RWPE2 (cell line): Measurements from ENCODE around the gene SH3TC2.

ENCODE experiments used
- ATAC-seq: fragments of 200-7000 bp; cut with Tn5 transposase; 3 replicates; pipeline ENCODE4 v1.9.1; 2021; ENCODE audit warnings: low read depth
- DNase-seq: peaks from one replicate; pipeline ENCODE4 v3.0.0-alpha.2; 2020; ENCODE audit warnings: low spot score
- H3K27ac ChIP-seq: fragments of 450-650 bp; 2 replicates; pipeline ENCODE4 v1.5.1; 2017; ENCODE audit warnings: mild to moderate bottlenecking; ENCODE audit not compliant: poor library complexity, severe bottlenecking
- H3K27me3 ChIP-seq: fragments of 250-450 bp; sonication (Bioruptor Pico); 2 replicates; pipeline ENCODE4 v1.5.1; 2021; ENCODE audit warnings: mild to moderate bottlenecking, moderate library complexity; ENCODE audit not compliant: insufficient read depth, poor library complexity, severe bottlenecking
- H3K36me3 ChIP-seq: fragments of 250-450 bp; sonication (Bioruptor Pico); 2 replicates; pipeline ENCODE4 v1.5.1; 2020; ENCODE audit warnings: low read depth, mild to moderate bottlenecking, moderate library complexity
- H3K4me1 ChIP-seq: fragments of 250-450 bp; sonication (Bioruptor Pico); 2 replicates; pipeline ENCODE4 v1.5.1; 2021; ENCODE audit warnings: mild to moderate bottlenecking, moderate library complexity; ENCODE audit not compliant: insufficient read depth, poor library complexity, severe bottlenecking
- H3K4me3 ChIP-seq: fragments of 250-450 bp; sonication (Bioruptor Pico); 2 replicates; pipeline ENCODE4 v1.5.1; 2021; ENCODE audit warnings: mild to moderate bottlenecking, moderate library complexity; ENCODE audit not compliant: severe bottlenecking
- H3K9me3 ChIP-seq: fragments of 250-450 bp; sonication (Bioruptor Pico); 2 replicates; pipeline ENCODE4 v1.5.1; 2021; ENCODE audit warnings: mild to moderate bottlenecking, moderate library complexity; ENCODE audit not compliant: severe bottlenecking
- CTCF ChIP-seq: fragments of 450-650 bp; IDR thresholded peaks from one replicate; pipeline ENCODE4 v1.5.1; 2017; ENCODE audit warnings: mild to moderate bottlenecking, moderate library complexity; ENCODE audit not compliant: poor library complexity, severe bottlenecking

SH3TC2 gene

GRCh38 chr5:149062371-149063016, 368 bp downstream of the SH3TC2 start:
- peak overlapping the region; percentile 99 for H3K27ac ChIP-seq
- no peak overlapping the region for H3K4me3 ChIP-seq

GRCh38 chr5:149061341-149061740, 1.5 kb downstream of the SH3TC2 start:
- H3K9me3 ChIP-seq: no peaks in the 10 kb centered on the region
- H3K27me3 ChIP-seq: no peaks in the 10 kb centered on the region
- no peak for TF ChIP-seq CTCF
- peaks cover 5% of the 10 kb centered on the region; the same call in 1 of the 2 replicates for H3K36me3 ChIP-seq
- peaks cover 43% of the 10 kb centered on the region for H3K4me1 ChIP-seq
- H3K27ac ChIP-seq: peak overlapping the region; percentile 99
- DNase-seq (no peak), ATAC-seq (no peak)
- no peak overlapping the region for H3K4me3 ChIP-seq

More at GRCh38 chr5:149062371-149063016, 368 bp downstream of the SH3TC2 start:
- H3K36me3 ChIP-seq: no peaks in the 10 kb centered on the region
- H3K27me3 ChIP-seq: no peaks in the 10 kb centered on the region
- H3K9me3 ChIP-seq: no peaks in the 10 kb centered on the region
- DNase-seq (peak; percentile 91), ATAC-seq (peak; percentile 94)
- TF ChIP-seq CTCF: no peak
- H3K4me1 ChIP-seq: peaks cover 43% of the 10 kb centered on the region

- no peak for DNase-seq
- Histone ChIP-seq H3K36me3 (peaks cover 8% of the 10 kb centered on the region; the same call in 1 of the 2 replicates), H3K27me3 (no peaks in the 10 kb centered on the region), H3K4me1 (peaks cover 43% of the 10 kb centered on the region), H3K27ac (peak overlapping the region; percentile 99), H3K9me3 (no peaks in the 10 kb centered on the region), H3K4me3 (no peak overlapping the region)
- TF ChIP-seq CTCF: no peak
- no peak for ATAC-seq
These were observed 2.5 kb downstream of the SH3TC2 start for GRCh38 chr5:149060325-149060724.

- Histone ChIP-seq H3K4me3 (no peak overlapping the region), H3K9me3 (no peaks in the 10 kb centered on the region), H3K27me3 (no peaks in the 10 kb centered on the region), H3K27ac (no peak overlapping the region), H3K36me3 (peaks cover 11% of the 10 kb centered on the region), H3K4me1 (peaks cover 26% of the 10 kb centered on the region)
- DNase-seq: no peak
- no peak for ATAC-seq
- no peak for TF ChIP-seq CTCF
These were observed 6.2 kb downstream of the SH3TC2 start for GRCh38 chr5:149056616-149057165.

GRCh38 chr5:149054416-149054815, 8.4 kb downstream of the SH3TC2 start:
- no peak for ATAC-seq

More at GRCh38 chr5:149054416-149054815, 8.4 kb downstream of the SH3TC2 start:
- H3K9me3 ChIP-seq: no peaks in the 10 kb centered on the region
- H3K27me3 ChIP-seq: no peaks in the 10 kb centered on the region
- no peak for TF ChIP-seq CTCF
- H3K27ac ChIP-seq: no peak overlapping the region
- H3K4me3 ChIP-seq: no peak overlapping the region
- no peak for DNase-seq
- H3K36me3 ChIP-seq: peaks cover 12% of the 10 kb centered on the region
- peaks cover 9% of the 10 kb centered on the region for H3K4me1 ChIP-seq
